ENCODE data around the gene NDC80.

Gene NDC80

DNA sequence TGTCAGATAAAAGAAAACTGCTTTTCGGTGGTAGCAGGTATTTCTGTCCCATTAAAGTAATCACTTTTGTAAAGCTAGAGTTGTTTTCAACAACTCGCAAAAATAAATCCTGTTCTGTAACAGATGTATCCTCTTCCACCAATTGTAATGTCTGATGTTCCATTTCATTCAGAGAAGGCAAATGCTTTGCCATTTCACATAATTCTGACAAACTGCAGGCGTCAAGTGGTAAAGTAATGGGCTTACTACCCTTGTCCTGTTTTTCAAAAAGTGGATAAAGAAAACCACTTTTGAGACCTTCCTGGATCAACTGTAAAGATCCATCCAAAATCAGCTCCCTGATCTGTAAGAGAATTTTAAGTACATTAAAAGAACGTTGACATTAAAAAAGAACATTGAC is 16.7 kb upstream of the NDC80 start:
- ChIA-PET CTCF (no interaction called here), POLR2A (no interaction called here)
- DNase-seq (ENCODE audit: extremely low spot score) = no peak
- TF ChIP-seq ZNF384 (IDR thresholded peaks at IDR 0.05) (no peak), LEF1 (IDR thresholded peaks at IDR 0.05; ENCODE audit: borderline replicate concordance) (no peak), FOXK2 (IDR thresholded peaks at IDR 0.05) (no peak)

DNA sequence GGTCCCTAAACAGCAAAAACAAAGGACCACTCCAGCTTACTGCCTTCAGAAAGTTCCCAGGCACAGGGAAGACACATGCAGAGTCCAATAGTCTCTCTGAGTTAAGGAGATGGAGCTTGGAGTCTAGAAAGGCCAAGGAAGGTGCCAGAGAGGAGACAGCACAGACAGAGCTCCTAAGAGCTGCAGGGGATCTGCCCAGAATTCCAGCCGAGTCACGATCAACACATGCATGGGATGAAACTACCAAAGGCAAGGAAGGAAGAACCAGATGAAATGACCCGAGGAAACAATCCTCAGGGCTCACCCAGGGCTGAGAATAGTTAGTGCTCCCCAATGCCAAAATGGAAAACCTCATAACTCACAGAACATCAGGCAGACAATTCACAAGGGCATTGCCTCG is 15.5 kb upstream of the NDC80 start:
- no peak for TF ChIP-seq TARDBP (IDR thresholded peaks at IDR 0.05)
- no peak for TF ChIP-seq SUZ12 (IDR thresholded peaks at IDR 0.05)
- no peak for TF ChIP-seq HDGF (IDR thresholded peaks at IDR 0.05; ENCODE audit: borderline replicate concordance)
- no peak for TF ChIP-seq FOXK2 (IDR thresholded peaks at IDR 0.05)
- TF ChIP-seq LEF1 (IDR thresholded peaks at IDR 0.05; ENCODE audit: borderline replicate concordance) = no peak
- no peak for TF ChIP-seq ELF4 (IDR thresholded peaks at IDR 0.05)
- no peak for TF ChIP-seq FOXA1 (IDR thresholded peaks at IDR 0.05)
- ChIA-PET CTCF (no interaction called here), POLR2A (no interaction called here)
- no peak for DNase-seq (ENCODE audit: extremely low spot score)

DNA sequence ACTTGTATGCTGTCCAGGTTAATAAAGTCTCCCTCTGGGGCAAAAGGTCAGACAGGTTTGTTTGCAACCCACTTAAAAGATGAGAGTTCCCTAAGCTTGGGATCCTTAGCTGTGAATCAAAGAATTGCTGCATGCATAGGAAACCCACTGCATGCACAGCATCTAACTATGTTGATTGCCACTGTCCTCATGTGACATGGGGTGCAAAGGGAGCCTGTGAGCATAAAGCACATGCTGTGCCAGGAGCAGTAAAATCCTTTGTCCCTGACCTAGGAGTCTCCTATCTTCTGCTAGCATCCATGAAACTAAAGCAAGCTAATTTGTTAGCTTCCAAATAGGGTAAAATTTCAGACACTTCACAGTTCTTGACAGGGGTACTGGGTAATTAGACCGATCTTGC is 13.8 kb upstream of the NDC80 start:
- TF ChIP-seq ARNT (IDR thresholded peaks at IDR 0.05) (no peak), SP1 (IDR thresholded peaks at IDR 0.05) (no peak), HDGF (IDR thresholded peaks at IDR 0.05; ENCODE audit: borderline replicate concordance) (no peak), NFRKB (IDR thresholded peaks at IDR 0.05) (no peak), ELF4 (IDR thresholded peaks at IDR 0.05) (no peak), L3MBTL2 (conservative IDR thresholded peaks at IDR 0.05) (no peak), TARDBP (IDR thresholded peaks at IDR 0.05) (no peak), ZNF384 (IDR thresholded peaks at IDR 0.05) (no peak), FOXA1 (IDR thresholded peaks at IDR 0.05) (no peak), LEF1 (IDR thresholded peaks at IDR 0.05; ENCODE audit: borderline replicate concordance) (no peak)
- ChIA-PET POLR2A (interaction anchor here (0.7 kb wide), 1 partner anchor 14 kb away, joined by 3 read pairs; the partner anchor contains the start of genes METTL4 and NDC80), CTCF (no interaction called here)
- DNase-seq (ENCODE audit: extremely low spot score) = no peak

DNA sequence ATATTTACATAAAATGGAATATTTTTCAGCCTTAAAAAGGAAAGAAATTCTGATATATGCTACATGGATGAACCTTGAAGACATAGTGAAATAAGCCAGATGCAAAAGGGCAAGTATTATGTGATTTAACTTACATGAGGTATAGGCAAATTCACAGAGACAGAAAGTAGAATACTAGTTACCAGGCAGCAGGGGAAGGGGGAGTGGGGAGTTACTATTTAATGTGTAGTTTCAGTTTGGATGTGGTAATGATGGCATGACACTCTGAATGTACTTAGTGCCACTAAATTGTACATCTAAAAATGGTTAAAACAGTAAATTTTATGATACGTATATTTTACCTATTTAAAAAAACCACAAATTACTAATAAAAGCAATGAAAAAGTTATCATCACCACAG is 12.1 kb upstream of the NDC80 start:
- DNase-seq (ENCODE audit: extremely low spot score) = no peak
- ChIA-PET POLR2A (no interaction called here), CTCF (no interaction called here)
- no peak for TF ChIP-seq L3MBTL2 (conservative IDR thresholded peaks at IDR 0.05)
- no peak for TF ChIP-seq LEF1 (IDR thresholded peaks at IDR 0.05; ENCODE audit: borderline replicate concordance)
- TF ChIP-seq ELF4 (IDR thresholded peaks at IDR 0.05) = no peak
- TF ChIP-seq NFRKB (IDR thresholded peaks at IDR 0.05) = no peak
- no peak for TF ChIP-seq FOXK2 (IDR thresholded peaks at IDR 0.05)
- TF ChIP-seq ARNT (IDR thresholded peaks at IDR 0.05) = no peak
- no peak for TF ChIP-seq SUZ12 (IDR thresholded peaks at IDR 0.05)
- no peak for TF ChIP-seq FOXM1 (IDR thresholded peaks at IDR 0.05; ENCODE audit: borderline replicate concordance)
- TF ChIP-seq CTBP1 (IDR thresholded peaks at IDR 0.05; ENCODE audit: borderline replicate concordance) = no peak
- no peak for TF ChIP-seq BHLHE40 (IDR thresholded peaks at IDR 0.05; ENCODE audit: borderline replicate concordance)
- no peak for TF ChIP-seq HDGF (IDR thresholded peaks at IDR 0.05; ENCODE audit: borderline replicate concordance)
- TF ChIP-seq SP1 (IDR thresholded peaks at IDR 0.05) = no peak
- TF ChIP-seq, protein P1, sequence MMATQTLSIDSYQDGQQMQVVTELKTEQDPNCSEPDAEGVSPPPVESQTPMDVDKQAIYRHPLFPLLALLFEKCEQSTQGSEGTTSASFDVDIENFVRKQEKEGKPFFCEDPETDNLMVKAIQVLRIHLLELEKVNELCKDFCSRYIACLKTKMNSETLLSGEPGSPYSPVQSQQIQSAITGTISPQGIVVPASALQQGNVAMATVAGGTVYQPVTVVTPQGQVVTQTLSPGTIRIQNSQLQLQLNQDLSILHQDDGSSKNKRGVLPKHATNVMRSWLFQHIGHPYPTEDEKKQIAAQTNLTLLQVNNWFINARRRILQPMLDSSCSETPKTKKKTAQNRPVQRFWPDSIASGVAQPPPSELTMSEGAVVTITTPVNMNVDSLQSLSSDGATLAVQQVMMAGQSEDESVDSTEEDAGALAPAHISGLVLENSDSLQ (IDR thresholded peaks at IDR 0.05) = no peak
- no peak for TF ChIP-seq ZNF384 (IDR thresholded peaks at IDR 0.05)
- no peak for TF ChIP-seq FOXA1 (IDR thresholded peaks at IDR 0.05)

DNA sequence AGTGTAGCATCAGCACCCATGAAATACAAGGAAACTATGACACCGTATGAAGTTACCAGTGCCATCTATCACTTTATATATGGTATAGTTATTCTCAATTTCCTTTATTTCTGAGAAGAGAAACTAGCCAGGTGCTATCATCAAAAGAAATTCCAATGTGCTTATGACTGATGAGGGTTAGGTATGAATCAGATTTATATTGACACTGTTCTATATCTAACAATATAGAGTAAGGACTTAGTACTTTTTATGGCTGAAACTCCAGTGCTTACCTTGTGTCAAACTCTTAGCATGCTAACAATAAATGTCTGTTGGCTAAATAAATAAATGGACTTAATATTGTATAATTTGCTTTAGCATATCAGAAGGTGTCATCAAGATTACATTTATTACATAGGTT is 7.0 kb upstream of the NDC80 start:
- ChIA-PET CTCF (no interaction called here), POLR2A (no interaction called here)
- DNase-seq (ENCODE audit: extremely low spot score) = no peak
- TF ChIP-seq CTBP1 (IDR thresholded peaks at IDR 0.05; ENCODE audit: borderline replicate concordance) (no peak), SP1 (IDR thresholded peaks at IDR 0.05) (no peak), ARNT (IDR thresholded peaks at IDR 0.05) (no peak), ZNF384 (IDR thresholded peaks at IDR 0.05) (no peak), NFRKB (IDR thresholded peaks at IDR 0.05) (no peak), FOXA1 (IDR thresholded peaks at IDR 0.05) (no peak), SUZ12 (IDR thresholded peaks at IDR 0.05) (no peak), FOXK2 (IDR thresholded peaks at IDR 0.05) (no peak), HDGF (IDR thresholded peaks at IDR 0.05; ENCODE audit: borderline replicate concordance) (no peak), ELF4 (IDR thresholded peaks at IDR 0.05) (no peak), FOXM1 (IDR thresholded peaks at IDR 0.05; ENCODE audit: borderline replicate concordance) (no peak), BHLHE40 (IDR thresholded peaks at IDR 0.05; ENCODE audit: borderline replicate concordance) (no peak), LEF1 (IDR thresholded peaks at IDR 0.05; ENCODE audit: borderline replicate concordance) (no peak), TARDBP (IDR thresholded peaks at IDR 0.05) (no peak), L3MBTL2 (conservative IDR thresholded peaks at IDR 0.05) (no peak)
- TF ChIP-seq, protein P1 (IDR thresholded peaks at IDR 0.05) = no peak

DNA sequence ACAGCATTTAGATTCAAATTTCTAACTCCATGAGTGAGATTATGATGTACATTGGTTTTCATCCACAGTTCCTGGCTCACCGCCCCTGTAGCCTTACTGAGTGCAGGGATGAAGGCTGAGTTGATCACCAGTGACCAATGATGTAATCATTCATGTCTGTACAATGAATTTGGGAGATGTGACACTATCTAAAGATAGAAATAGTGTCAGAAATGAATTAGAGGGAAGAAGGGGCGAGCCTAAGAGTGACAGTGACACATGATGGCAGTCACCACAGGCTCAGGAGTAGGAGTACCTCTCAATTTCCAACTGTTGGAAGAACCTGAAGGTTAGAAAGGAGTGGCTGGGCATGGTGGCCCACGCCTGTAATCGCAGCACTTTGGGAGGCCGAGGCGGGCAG is 3.2 kb upstream of the NDC80 start:
- ChIA-PET POLR2A (no interaction called here), CTCF (no interaction called here)
- DNase-seq (ENCODE audit: extremely low spot score) = no peak
- TF ChIP-seq FOXA1 (IDR thresholded peaks at IDR 0.05) (no peak), CTBP1 (IDR thresholded peaks at IDR 0.05; ENCODE audit: borderline replicate concordance) (no peak), BHLHE40 (IDR thresholded peaks at IDR 0.05; ENCODE audit: borderline replicate concordance) (no peak), ARNT (IDR thresholded peaks at IDR 0.05) (no peak)

DNA sequence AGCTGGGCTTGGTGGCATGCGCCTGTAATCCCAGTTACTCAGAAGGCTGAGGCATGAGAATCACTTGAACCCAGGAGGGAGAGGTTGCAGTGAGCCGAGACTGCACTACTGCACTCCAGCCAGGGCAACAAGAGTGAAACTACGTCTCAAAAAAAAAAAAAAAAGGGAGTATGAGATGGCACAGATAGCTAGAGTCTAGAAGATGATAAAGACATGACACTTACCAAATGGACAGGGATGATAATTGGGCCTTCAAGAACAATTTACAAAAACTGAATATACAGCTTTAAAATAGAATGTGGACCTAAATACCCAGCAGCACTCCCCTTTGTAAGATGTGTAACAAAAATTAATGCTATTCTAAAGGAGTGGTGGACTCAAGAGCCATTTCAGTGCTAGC is 2.8 kb upstream of the NDC80 start:
- CTCF ChIA-PET = no interaction called here
- no peak for DNase-seq (ENCODE audit: extremely low spot score)
- POLR2A ChIA-PET = no interaction called here
- TF ChIP-seq FOXM1 (IDR thresholded peaks at IDR 0.05; ENCODE audit: borderline replicate concordance) = no peak
- no peak for TF ChIP-seq ELF4 (IDR thresholded peaks at IDR 0.05)
- no peak for TF ChIP-seq NFRKB (IDR thresholded peaks at IDR 0.05)
- TF ChIP-seq FOXA1 (IDR thresholded peaks at IDR 0.05) = no peak
- TF ChIP-seq, protein P1 (IDR thresholded peaks at IDR 0.05) = no peak
- no peak for TF ChIP-seq ARNT (IDR thresholded peaks at IDR 0.05)
- TF ChIP-seq BHLHE40 (IDR thresholded peaks at IDR 0.05; ENCODE audit: borderline replicate concordance) = no peak
- no peak for TF ChIP-seq FOXK2 (IDR thresholded peaks at IDR 0.05)
- TF ChIP-seq CTBP1 (IDR thresholded peaks at IDR 0.05; ENCODE audit: borderline replicate concordance) = no peak
- TF ChIP-seq LEF1 (IDR thresholded peaks at IDR 0.05; ENCODE audit: borderline replicate concordance) = no peak
- no peak for TF ChIP-seq SUZ12 (IDR thresholded peaks at IDR 0.05)
- TF ChIP-seq L3MBTL2 (conservative IDR thresholded peaks at IDR 0.05) = no peak
- TF ChIP-seq SP1 (IDR thresholded peaks at IDR 0.05) = no peak
- no peak for TF ChIP-seq TARDBP (IDR thresholded peaks at IDR 0.05)

Data from HEK293T (cell line).